ENCODE data around the gene SGMS2.
"Not testable (repeated sequence)": the region's sequence is repeated elsewhere in the genome, so short reads cannot be mapped to it uniquely, and the experiment has no call there.

Gene SGMS2

DNA sequence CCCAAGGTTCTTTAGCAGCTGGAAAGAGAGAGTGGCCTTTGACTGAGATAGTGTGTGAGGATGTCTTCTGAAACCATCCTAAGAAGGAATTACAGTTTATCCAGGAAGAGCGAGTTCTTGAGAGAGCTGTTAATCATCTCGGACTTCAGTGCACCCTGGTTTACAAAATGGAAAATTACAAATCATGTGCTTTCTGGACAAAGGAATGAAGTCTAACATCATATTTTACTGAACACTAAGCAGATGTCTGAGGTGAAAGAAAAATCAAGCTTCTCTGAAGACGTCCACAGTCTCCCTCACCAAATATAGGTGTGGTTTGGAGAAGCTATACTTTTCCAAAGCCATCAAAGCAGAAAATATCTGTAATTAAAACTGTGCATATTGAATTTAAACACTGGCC is 75.8 kb downstream of the SGMS2 start:
- no peak overlapping the region for H3K4me3 ChIP-seq (ENCODE audit: low read depth, low read length)
- no peak for DNase-seq (ENCODE audit: low read depth)
- TF ChIP-seq, protein P1, sequence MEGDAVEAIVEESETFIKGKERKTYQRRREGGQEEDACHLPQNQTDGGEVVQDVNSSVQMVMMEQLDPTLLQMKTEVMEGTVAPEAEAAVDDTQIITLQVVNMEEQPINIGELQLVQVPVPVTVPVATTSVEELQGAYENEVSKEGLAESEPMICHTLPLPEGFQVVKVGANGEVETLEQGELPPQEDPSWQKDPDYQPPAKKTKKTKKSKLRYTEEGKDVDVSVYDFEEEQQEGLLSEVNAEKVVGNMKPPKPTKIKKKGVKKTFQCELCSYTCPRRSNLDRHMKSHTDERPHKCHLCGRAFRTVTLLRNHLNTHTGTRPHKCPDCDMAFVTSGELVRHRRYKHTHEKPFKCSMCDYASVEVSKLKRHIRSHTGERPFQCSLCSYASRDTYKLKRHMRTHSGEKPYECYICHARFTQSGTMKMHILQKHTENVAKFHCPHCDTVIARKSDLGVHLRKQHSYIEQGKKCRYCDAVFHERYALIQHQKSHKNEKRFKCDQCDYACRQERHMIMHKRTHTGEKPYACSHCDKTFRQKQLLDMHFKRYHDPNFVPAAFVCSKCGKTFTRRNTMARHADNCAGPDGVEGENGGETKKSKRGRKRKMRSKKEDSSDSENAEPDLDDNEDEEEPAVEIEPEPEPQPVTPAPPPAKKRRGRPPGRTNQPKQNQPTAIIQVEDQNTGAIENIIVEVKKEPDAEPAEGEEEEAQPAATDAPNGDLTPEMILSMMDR (IDR thresholded peaks at IDR 0.05; ENCODE audit: low read depth, low read length, missing control alignments): no peak

GRCh38 chr4:107901213-107901934 is 76.6 kb downstream of the SGMS2 start:
- no peak overlapping the region for H3K4me3 ChIP-seq (ENCODE audit: low read depth, low read length)
- no peak for DNase-seq (ENCODE audit: low read depth)
- TF ChIP-seq, protein P1 (IDR thresholded peaks at IDR 0.05; ENCODE audit: low read depth, low read length, missing control alignments): no peak

DNA sequence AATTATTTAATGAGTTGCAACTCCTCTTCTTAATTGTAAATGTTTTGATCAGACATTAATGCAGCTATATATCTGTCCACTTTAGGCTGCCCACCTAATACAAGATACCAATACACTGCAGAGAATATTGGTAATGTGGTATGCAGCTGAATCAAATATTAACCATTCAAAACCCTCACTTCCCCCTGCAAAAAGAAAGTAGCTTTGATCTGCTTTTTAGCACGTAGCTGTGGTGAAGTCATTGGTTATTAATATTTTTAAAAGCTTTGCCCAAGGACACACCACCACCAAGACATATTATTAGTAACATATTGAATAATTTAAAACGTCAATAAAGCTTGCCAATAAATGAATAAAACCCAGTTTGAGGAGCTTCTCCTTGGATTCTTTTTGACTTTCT is 78.0 kb downstream of the SGMS2 start:
- no peak for DNase-seq (ENCODE audit: low read depth)
- no peak overlapping the region for H3K4me3 ChIP-seq (ENCODE audit: low read depth, low read length)
- TF ChIP-seq, protein P1 (IDR thresholded peaks at IDR 0.05; ENCODE audit: low read depth, low read length, missing control alignments): no peak

DNA sequence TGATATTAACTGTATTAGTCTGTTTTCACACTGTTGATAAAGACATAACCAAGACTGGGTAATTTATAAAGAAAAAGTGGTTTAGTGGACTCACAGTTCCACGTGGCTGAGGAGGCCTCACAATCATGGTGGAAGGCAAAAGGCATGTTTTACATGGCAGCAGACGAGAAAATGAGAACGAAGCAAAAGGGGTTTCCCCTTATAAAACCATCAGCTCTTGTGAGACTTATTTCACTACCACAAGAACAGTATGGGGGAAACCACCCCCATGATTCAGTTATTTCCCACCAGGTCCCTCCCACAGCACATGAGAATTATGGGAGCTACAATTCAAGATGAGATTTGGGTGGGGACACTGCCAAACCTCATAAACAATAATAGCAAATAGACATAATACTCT is 80.3 kb downstream of the SGMS2 start:
- H3K4me3 ChIP-seq (ENCODE audit: low read depth, low read length); DNase-seq (ENCODE audit: low read depth): not testable (repeated sequence)

DNA sequence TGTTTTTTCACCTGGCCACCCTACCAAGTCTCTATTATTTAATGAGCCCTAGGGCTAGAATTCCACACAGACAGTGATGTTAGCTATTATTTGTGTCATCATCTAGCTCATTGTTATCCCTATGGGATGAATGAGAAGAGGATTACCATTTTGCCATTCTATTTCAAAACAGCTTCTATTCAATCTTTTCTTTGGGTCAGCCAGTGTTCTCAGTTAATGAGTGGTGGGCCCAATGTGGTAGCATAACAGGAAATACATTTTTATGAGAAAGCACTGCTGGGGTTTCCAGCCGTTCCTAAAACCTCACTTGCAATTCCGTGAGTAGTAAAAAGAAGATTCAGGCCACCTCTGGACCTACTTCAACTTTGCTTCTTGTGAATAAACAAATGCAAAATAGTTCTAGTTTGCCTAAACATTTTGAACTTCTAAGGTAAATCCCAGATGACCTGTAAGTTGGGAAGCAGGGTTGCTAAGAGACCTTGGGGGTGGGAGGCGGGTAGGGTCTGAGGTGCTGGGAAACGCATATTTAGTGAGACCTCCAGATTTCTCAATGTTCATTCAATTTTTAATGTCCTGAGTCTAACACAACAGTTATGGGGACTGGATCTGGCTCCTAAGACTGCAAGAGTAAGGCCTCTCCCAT is 81.8 kb downstream of the SGMS2 start:
- DNase-seq (ENCODE audit: low read depth): no peak
- TF ChIP-seq, protein P1 (IDR thresholded peaks at IDR 0.05; ENCODE audit: low read depth, low read length, missing control alignments): no peak
- no peak overlapping the region for H3K4me3 ChIP-seq (ENCODE audit: low read depth, low read length)

- no peak for DNase-seq (ENCODE audit: low read depth)
- no peak overlapping the region for H3K4me3 ChIP-seq (ENCODE audit: low read depth, low read length)
- TF ChIP-seq, protein P1 (IDR thresholded peaks at IDR 0.05; ENCODE audit: low read depth, low read length, missing control alignments): no peak
Measured at GRCh38 chr4:107908377-107908776, 83.6 kb downstream of the SGMS2 start.

DNA sequence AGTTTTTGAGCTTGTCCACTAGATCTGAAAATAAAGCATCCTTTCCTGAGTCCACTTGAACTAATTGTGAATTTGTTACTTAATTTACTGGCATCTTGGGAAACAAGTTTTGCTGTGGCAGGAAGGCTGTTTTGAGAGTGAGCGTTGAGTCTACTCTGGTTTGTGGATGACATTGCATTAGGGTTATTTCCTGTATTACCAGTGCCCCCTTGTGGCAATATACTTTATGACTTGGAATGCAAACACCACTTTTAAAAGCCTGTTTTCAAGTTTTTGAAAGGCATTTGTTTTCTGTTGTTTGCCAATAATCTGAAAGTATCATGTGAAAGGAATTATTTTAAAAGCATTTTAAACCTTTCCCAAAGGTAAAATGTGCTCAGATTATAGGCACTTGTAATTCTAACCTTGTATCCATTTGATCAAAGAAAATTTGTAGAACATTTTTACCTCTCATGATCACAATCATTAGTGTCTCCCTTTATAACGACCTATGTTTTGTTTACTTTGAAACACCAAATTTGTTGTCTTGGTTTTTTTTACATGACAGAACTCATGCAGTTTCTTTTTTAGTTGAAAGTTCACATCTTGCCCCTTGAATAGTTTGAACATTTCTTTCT is 88.7 kb downstream of the SGMS2 start:
- peak; percentile 30 for DNase-seq (ENCODE audit: low read depth)
- TF ChIP-seq, protein P1 (IDR thresholded peaks at IDR 0.05; ENCODE audit: low read depth, low read length, missing control alignments): peak; percentile 68
- H3K4me3 ChIP-seq (ENCODE audit: low read depth, low read length): no peak overlapping the region
